H9 (cell line): ENCODE data around the gene C19orf25. TPM values are rescaled to one million over a fixed set of nuclear protein-coding genes. Genes with fewer than 3 reads are reported as not detected.
"Not testable (repeated sequence)": the region's sequence is repeated elsewhere in the genome, so short reads cannot be mapped to it uniquely, and the experiment has no call there.

Source experiments
- DNase-seq: peaks from one replicate; pipeline ENCODE4 v3.0.0-alpha.2; 2017
- H2AFZ ChIP-seq: one replicate; pipeline ENCODE4 v1.6.1; 2013; ENCODE audit warnings: mild to moderate bottlenecking, low read length, control low read depth, moderate library complexity
- H2AK5ac ChIP-seq: 2 replicates; pipeline ENCODE4 v1.6.1; 2013; ENCODE audit warnings: low read length, control low read depth, mixed read lengths; ENCODE audit not compliant: insufficient read length
- H2BK120ac ChIP-seq: one replicate; pipeline ENCODE4 v1.6.1; 2013; ENCODE audit warnings: low read depth, mild to moderate bottlenecking, low read length, control low read depth, inconsistent platforms; ENCODE audit not compliant: poor library complexity, severe bottlenecking
- H2BK12ac ChIP-seq: 2 replicates; pipeline ENCODE4 v1.6.1; 2013; ENCODE audit warnings: low read length, control low read depth, mixed read lengths, low read depth; ENCODE audit not compliant: insufficient read length
- H2BK15ac ChIP-seq: 2 replicates; pipeline ENCODE4 v1.6.1; 2013; ENCODE audit warnings: low read depth, low read length, control low read depth
- H2BK20ac ChIP-seq: one replicate; pipeline ENCODE4 v1.6.1; 2013; ENCODE audit warnings: low read depth, mild to moderate bottlenecking, low read length, control low read depth, inconsistent platforms; ENCODE audit not compliant: poor library complexity, severe bottlenecking
- H2BK5ac ChIP-seq: 2 replicates; pipeline ENCODE4 v1.6.1; 2013; ENCODE audit warnings: low read length, control low read depth, mixed read lengths; ENCODE audit not compliant: insufficient read length
- H3K14ac ChIP-seq: 2 replicates; pipeline ENCODE4 v1.6.1; 2013; ENCODE audit warnings: low read length, control low read depth; ENCODE audit not compliant: insufficient read depth
- H3K18ac ChIP-seq: 2 replicates; pipeline ENCODE4 v1.6.1; 2013; ENCODE audit warnings: low read depth, mild to moderate bottlenecking, mixed read lengths, low read length, control low read depth; ENCODE audit not compliant: insufficient read length
- H3K23ac ChIP-seq: 2 replicates; pipeline ENCODE4 v1.6.1; 2013; ENCODE audit warnings: low read length, control low read depth, mixed read lengths, low read depth; ENCODE audit not compliant: insufficient read length
- H3K23me2 ChIP-seq: 2 replicates; pipeline ENCODE4 v1.6.1; 2013; ENCODE audit warnings: low read depth, mild to moderate bottlenecking, mixed read lengths, low read length, control low read depth; ENCODE audit not compliant: insufficient read length, poor library complexity, severe bottlenecking
- H3K27ac ChIP-seq: 2 replicates; pipeline ENCODE4 v1.5.1; 2013; ENCODE audit warnings: low read length, control low read depth, mixed read lengths, low read depth; ENCODE audit not compliant: insufficient read length
- H3K27me3 ChIP-seq: 2 replicates; pipeline ENCODE4 v1.6.1; 2013; ENCODE audit warnings: low read length, control low read depth, inconsistent platforms; ENCODE audit not compliant: insufficient read depth
- H3K4ac ChIP-seq: 2 replicates; pipeline ENCODE4 v1.6.1; 2013; ENCODE audit warnings: low read depth, mild to moderate bottlenecking, control low read depth, inconsistent platforms, low read length, moderate library complexity
- H3K4me1 ChIP-seq: 2 replicates; pipeline ENCODE4 v1.6.1; 2013; ENCODE audit warnings: low read length, control low read depth, inconsistent platforms; ENCODE audit not compliant: insufficient read depth
- H3K4me2 ChIP-seq: 2 replicates; pipeline ENCODE4 v1.6.1; 2013; ENCODE audit warnings: low read length, control low read depth, mixed read lengths; ENCODE audit not compliant: insufficient read length, insufficient read depth
- H3K56ac ChIP-seq: 2 replicates; pipeline ENCODE4 v1.6.1; 2013; ENCODE audit warnings: low read depth, mild to moderate bottlenecking, mixed read lengths, low read length, control low read depth; ENCODE audit not compliant: insufficient read length
- H3K79me1 ChIP-seq: 2 replicates; pipeline ENCODE4 v1.6.1; 2013; ENCODE audit warnings: low read depth, mild to moderate bottlenecking, moderate library complexity, low read length, control low read depth, inconsistent platforms; ENCODE audit not compliant: insufficient read depth, poor library complexity, severe bottlenecking
- H3K79me2 ChIP-seq: 2 replicates; pipeline ENCODE4 v1.6.1; 2013; ENCODE audit warnings: low read length, control low read depth, inconsistent platforms; ENCODE audit not compliant: insufficient read depth
- H3K9ac ChIP-seq: 2 replicates; pipeline ENCODE4 v1.6.1; 2013; ENCODE audit warnings: low read length, control low read depth, mixed read lengths; ENCODE audit not compliant: insufficient read length; ENCODE audit errors: extremely low read depth
- H3K9me3 ChIP-seq: one replicate; pipeline ENCODE4 v1.6.1; 2013; ENCODE audit warnings: low read depth, low read length, inconsistent platforms; ENCODE audit not compliant: control insufficient read depth
- H3T11ph ChIP-seq: one replicate; pipeline ENCODE4 v1.6.1; 2013; ENCODE audit warnings: mild to moderate bottlenecking, low read length, control low read depth, inconsistent platforms
- H4K20me1 ChIP-seq: one replicate; pipeline ENCODE4 v1.6.1; 2013; ENCODE audit not compliant: control insufficient read depth, insufficient read length, insufficient read depth
- H4K5ac ChIP-seq: 2 replicates; pipeline ENCODE4 v1.6.1; 2013; ENCODE audit warnings: low read depth, mild to moderate bottlenecking, mixed read lengths, low read length, control low read depth; ENCODE audit not compliant: insufficient read length
- H4K8ac ChIP-seq: replicated peaks from 2 replicates; pipeline ENCODE4 v1.6.1; 2013; ENCODE audit warnings: low read length, control low read depth, mixed read lengths, low read depth; ENCODE audit not compliant: insufficient read length
- H4K91ac ChIP-seq: 2 replicates; pipeline ENCODE4 v1.6.1; 2013; ENCODE audit warnings: low read depth, mild to moderate bottlenecking, moderate library complexity, mixed read lengths, low read length, control low read depth; ENCODE audit not compliant: insufficient read length
- H3K27ac Mint-ChIP-seq, 3 experiments: 2 replicates in 2 of 3; 3 replicates in 1 of 3; pipeline ENCODE4 v1.8.0; 2020 to 2021; ENCODE audit warnings: mixed read lengths in 3 of 3, mild to moderate bottlenecking in 1 of 3, moderate library complexity in 1 of 3
- H3K27me3 Mint-ChIP-seq: 2 replicates; pipeline ENCODE4 v1.8.0; 2021; ENCODE audit warnings: low read depth, mild to moderate bottlenecking, moderate library complexity, mixed read lengths
- H3K36me3 Mint-ChIP-seq, 3 experiments: 2 replicates in 2 of 3; 3 replicates in 1 of 3; pipeline ENCODE4 v1.8.0; 2020 to 2021; ENCODE audit warnings: low read depth in 3 of 3, mixed read lengths in 3 of 3; ENCODE audit not compliant: insufficient read depth in 1 of 3
- H3K4me1 Mint-ChIP-seq, 2 experiments: 2 replicates each; pipeline ENCODE4 v1.8.0; 2020; ENCODE audit warnings: mixed read lengths in 2 of 2
- H3K4me3 Mint-ChIP-seq, 2 experiments: 2 replicates in 1 of 2; 3 replicates in 1 of 2; pipeline ENCODE4 v1.8.0; 2020 to 2021; ENCODE audit warnings: mild to moderate bottlenecking in 2 of 2, mixed read lengths in 2 of 2, moderate library complexity in 1 of 2
- H3K9me3 Mint-ChIP-seq, 2 experiments: 2 replicates in 1 of 2; 3 replicates in 1 of 2; pipeline ENCODE4 v1.8.0; 2020; ENCODE audit warnings: mild to moderate bottlenecking in 2 of 2, mixed read lengths in 2 of 2, moderate library complexity in 1 of 2
- CTCF ChIP-seq: fragments of 200-600 bp; sonication (generic); conservative IDR thresholded peaks from 3 replicates; pipeline ENCODE4 v1.8.0; 2021; ENCODE audit warnings: antibody characterized with exemption, mild to moderate bottlenecking
- WGBS: extraction: QIAGEN DNeasy Blood & Tissue Kit; methylation state at CpG from one replicate; pipeline ENCODE4 v1.1.7; 2013; ENCODE audit warnings: missing lambda C conversion rate, low lambda C conversion rate, mixed read lengths; ENCODE audit not compliant: insufficient read length; ENCODE audit errors: extremely low coverage; 5-methylcytosine and 5-hydroxymethylcytosine counted together
- total RNA-seq: library from RNA; stranded (reverse); gene quantifications from 2 replicates; pipeline ENCODE4 v1.2.1, GENCODE V29; 2021

The C19orf25 gene
- total RNA-seq, 1 experiment from 2014 or later, result 36.8 TPM

GRCh38 chr19:1440418-1440801 is 38.6 kb downstream of the C19orf25 start:
- peak overlapping the region; percentile 68 to 92 (median 90); a peak in 3 of 7 replicates for H3K27ac Mint-ChIP-seq
- H3K27me3 Mint-ChIP-seq, result peaks cover 7% of the 10 kb centered on the region
- TF ChIP-seq CTCF, result no peak
- H3K4me1 Mint-ChIP-seq, result peaks cover 0 to 22% of the 10 kb centered on the region in 2 experiments
- no peaks in the 10 kb centered on the region for H3K4me1 ChIP-seq
- H3K23me2 ChIP-seq, result peaks cover 5% of the 10 kb centered on the region
- H3K27ac ChIP-seq, result no peak overlapping the region
- H3K56ac ChIP-seq, result no peak overlapping the region
- no peak overlapping the region for H3K23ac ChIP-seq
- H3K9me3 Mint-ChIP-seq, result no peaks in the 10 kb centered on the region
- H4K8ac ChIP-seq, result no peak overlapping the region
- peaks cover 12% of the 10 kb centered on the region for H3K79me1 ChIP-seq
- no peak overlapping the region for H3K18ac ChIP-seq
- peak overlapping the region; percentile 96 to 98 for H3K4me3 Mint-ChIP-seq
- no peak overlapping the region for H2AFZ ChIP-seq
- H3K9ac ChIP-seq, result no peak overlapping the region
- peaks cover 29 to 55% (median 44%) of the 10 kb centered on the region in 3 experiments for H3K36me3 Mint-ChIP-seq
- H2BK15ac ChIP-seq, result no peak overlapping the region
- peaks cover 11% of the 10 kb centered on the region; the same call in 1 of the 2 replicates for H3K79me2 ChIP-seq
- no peak overlapping the region for H2BK20ac ChIP-seq
- no peak overlapping the region for H4K91ac ChIP-seq
- no peak overlapping the region for H2BK120ac ChIP-seq
- H2BK12ac ChIP-seq, result no peak overlapping the region
- H2AK5ac ChIP-seq, result no peak overlapping the region
- WGBS, result no CpG with 5 or more reads among the region's 15 CpGs
- no peaks in the 10 kb centered on the region for H4K20me1 ChIP-seq
- H3T11ph ChIP-seq, result no peak overlapping the region
- no peaks in the 10 kb centered on the region for H3K9me3 ChIP-seq
- H3K4ac ChIP-seq, result no peak overlapping the region
- DNase-seq, result no peak
- no peak overlapping the region for H4K5ac ChIP-seq
- H2BK5ac ChIP-seq, result no peak overlapping the region
- no peaks in the 10 kb centered on the region for H3K27me3 ChIP-seq
- no peak overlapping the region for H3K14ac ChIP-seq
- no peak overlapping the region for H3K4me2 ChIP-seq

- H2BK5ac ChIP-seq, H3K23ac ChIP-seq, H2BK15ac ChIP-seq, H3K27me3 Mint-ChIP-seq, H4K8ac ChIP-seq, H3K4me1 ChIP-seq, H3K9me3 ChIP-seq, H3T11ph ChIP-seq, H2BK12ac ChIP-seq, H3K23me2 ChIP-seq, H3K27me3 ChIP-seq, H3K9me3 Mint-ChIP-seq, H3K56ac ChIP-seq, H2AK5ac ChIP-seq, H3K4ac ChIP-seq, H3K18ac ChIP-seq, H2AFZ ChIP-seq, H4K20me1 ChIP-seq, H3K27ac ChIP-seq, H3K14ac ChIP-seq, H4K91ac ChIP-seq, H4K5ac ChIP-seq, H2BK20ac ChIP-seq, DNase-seq, H2BK120ac ChIP-seq: not testable (repeated sequence)
- H3K4me3 Mint-ChIP-seq, result peak overlapping the region; percentile 96 to 98
- H3K36me3 Mint-ChIP-seq, result peaks cover 32 to 58% (median 49%) of the 10 kb centered on the region in 3 experiments
- peaks cover 0 to 22% of the 10 kb centered on the region in 2 experiments for H3K4me1 Mint-ChIP-seq
- Histone ChIP-seq H3K9ac (peak overlapping the region; percentile 97), H3K4me2 (peak overlapping the region; percentile 64), H3K79me2 (peaks cover 11% of the 10 kb centered on the region; the same call in 1 of the 2 replicates), H3K79me1 (peaks cover 12% of the 10 kb centered on the region)
- H3K27ac Mint-ChIP-seq, result peak overlapping the region; percentile 84 to 95 (median 94)
- WGBS, result no CpG with 5 or more reads among the region's 57 CpGs
Measured at GRCh38 chr19:1439525-1440417, 39.2 kb downstream of the C19orf25 start.
